ENCODE results near the gene UPK2.

UPK2 gene

DNA sequence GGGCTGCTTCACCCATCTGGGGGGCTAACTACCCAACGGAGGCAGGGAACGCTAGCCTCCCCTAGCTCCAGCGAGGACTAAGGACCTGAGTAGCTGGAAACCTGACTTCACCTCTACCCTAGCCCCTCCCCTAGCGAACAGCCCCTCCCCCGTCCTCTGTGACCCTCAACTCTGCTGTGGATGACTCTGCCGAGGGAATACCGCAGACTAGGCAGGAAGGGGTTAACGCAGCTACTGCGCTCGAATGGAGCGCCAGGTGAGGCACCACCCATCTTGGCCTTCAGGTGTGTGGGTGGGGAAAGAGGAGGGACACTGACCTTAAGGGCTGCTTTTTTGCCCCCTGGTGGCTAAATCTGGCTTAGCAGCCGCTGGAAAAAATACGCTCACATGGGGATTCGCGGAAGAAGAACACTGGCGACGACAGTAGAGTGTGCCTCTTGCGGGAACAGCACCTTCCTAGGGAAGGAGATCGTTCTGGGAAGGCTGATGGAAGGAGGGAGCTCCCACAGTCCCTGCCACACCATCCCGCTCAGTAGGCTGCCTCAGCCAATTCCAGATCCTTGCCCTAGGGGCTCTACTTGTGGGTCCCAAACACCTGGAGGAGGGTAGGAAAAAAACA lies 25.9 kb upstream of the UPK2 start (continued):
- TF ChIP-seq, protein P1, sequence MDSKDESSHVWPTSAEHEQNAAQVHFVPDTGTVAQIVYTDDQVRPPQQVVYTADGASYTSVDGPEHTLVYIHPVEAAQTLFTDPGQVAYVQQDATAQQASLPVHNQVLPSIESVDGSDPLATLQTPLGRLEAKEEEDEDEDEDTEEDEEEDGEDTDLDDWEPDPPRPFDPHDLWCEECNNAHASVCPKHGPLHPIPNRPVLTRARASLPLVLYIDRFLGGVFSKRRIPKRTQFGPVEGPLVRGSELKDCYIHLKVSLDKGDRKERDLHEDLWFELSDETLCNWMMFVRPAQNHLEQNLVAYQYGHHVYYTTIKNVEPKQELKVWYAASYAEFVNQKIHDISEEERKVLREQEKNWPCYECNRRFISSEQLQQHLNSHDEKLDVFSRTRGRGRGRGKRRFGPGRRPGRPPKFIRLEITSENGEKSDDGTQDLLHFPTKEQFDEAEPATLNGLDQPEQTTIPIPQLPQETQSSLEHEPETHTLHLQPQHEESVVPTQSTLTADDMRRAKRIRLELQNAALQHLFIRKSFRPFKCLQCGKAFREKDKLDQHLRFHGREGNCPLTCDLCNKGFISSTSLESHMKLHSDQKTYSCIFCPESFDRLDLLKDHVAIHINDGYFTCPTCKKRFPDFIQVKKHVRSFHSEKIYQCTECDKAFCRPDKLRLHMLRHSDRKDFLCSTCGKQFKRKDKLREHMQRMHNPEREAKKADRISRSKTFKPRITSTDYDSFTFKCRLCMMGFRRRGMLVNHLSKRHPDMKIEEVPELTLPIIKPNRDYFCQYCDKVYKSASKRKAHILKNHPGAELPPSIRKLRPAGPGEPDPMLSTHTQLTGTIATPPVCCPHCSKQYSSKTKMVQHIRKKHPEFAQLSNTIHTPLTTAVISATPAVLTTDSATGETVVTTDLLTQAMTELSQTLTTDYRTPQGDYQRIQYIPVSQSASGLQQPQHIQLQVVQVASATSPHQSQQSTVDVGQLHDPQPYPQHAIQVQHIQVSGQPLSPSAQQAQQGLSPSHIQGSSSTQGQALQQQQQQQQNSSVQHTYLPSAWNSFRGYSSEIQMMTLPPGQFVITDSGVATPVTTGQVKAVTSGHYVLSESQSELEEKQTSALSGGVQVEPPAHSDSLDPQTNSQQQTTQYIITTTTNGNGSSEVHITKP (tag by site-specific recombination; IDR thresholded peaks at IDR 0.05) = no peak
- no peak for TF ChIP-seq ZNF10 (tag by site-specific recombination; IDR thresholded peaks at IDR 0.05)
- TF ChIP-seq, protein P2, sequence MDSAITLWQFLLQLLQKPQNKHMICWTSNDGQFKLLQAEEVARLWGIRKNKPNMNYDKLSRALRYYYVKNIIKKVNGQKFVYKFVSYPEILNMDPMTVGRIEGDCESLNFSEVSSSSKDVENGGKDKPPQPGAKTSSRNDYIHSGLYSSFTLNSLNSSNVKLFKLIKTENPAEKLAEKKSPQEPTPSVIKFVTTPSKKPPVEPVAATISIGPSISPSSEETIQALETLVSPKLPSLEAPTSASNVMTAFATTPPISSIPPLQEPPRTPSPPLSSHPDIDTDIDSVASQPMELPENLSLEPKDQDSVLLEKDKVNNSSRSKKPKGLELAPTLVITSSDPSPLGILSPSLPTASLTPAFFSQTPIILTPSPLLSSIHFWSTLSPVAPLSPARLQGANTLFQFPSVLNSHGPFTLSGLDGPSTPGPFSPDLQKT (IDR thresholded peaks at IDR 0.05; ENCODE audit: borderline replicate concordance, low read depth, low read length) = no peak
- TF ChIP-seq SP3 (tag by site-specific recombination; IDR thresholded peaks at IDR 0.05) = peak; percentile 93
- TF ChIP-seq ZNF404 (tag by site-specific recombination; IDR thresholded peaks at IDR 0.05) = no peak
- no peak for TF ChIP-seq SCRT2 (tag by site-specific recombination; IDR thresholded peaks at IDR 0.05)
- TF ChIP-seq, protein P3, sequence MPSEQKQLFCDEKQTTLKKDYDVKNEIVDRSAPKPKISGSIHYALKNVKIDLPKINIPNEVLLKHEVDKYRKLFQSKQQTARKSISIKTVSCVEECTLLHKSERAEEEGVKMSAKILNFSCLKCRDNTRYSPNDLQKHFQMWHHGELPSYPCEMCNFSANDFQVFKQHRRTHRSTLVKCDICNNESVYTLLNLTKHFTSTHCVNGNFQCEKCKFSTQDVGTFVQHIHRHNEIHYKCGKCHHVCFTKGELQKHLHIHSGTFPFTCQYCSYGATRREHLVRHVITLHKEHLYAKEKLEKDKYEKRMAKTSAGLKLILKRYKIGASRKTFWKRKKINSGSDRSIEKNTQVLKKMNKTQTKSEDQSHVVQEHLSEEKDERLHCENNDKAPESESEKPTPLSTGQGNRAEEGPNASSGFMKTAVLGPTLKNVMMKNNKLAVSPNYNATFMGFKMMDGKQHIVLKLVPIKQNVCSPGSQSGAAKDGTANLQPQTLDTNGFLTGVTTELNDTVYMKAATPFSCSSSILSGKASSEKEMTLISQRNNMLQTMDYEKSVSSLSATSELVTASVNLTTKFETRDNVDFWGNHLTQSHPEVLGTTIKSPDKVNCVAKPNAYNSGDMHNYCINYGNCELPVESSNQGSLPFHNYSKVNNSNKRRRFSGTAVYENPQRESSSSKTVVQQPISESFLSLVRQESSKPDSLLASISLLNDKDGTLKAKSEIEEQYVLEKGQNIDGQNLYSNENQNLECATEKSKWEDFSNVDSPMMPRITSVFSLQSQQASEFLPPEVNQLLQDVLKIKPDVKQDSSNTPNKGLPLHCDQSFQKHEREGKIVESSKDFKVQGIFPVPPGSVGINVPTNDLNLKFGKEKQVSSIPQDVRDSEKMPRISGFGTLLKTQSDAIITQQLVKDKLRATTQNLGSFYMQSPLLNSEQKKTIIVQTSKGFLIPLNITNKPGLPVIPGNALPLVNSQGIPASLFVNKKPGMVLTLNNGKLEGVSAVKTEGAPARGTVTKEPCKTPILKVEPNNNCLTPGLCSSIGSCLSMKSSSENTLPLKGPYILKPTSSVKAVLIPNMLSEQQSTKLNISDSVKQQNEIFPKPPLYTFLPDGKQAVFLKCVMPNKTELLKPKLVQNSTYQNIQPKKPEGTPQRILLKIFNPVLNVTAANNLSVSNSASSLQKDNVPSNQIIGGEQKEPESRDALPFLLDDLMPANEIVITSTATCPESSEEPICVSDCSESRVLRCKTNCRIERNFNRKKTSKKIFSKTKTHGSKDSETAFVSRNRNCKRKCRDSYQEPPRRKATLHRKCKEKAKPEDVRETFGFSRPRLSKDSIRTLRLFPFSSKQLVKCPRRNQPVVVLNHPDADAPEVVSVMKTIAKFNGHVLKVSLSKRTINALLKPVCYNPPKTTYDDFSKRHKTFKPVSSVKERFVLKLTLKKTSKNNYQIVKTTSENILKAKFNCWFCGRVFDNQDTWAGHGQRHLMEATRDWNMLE (tag by site-specific recombination; conservative IDR thresholded peaks at IDR 0.05; ENCODE audit: low read depth) = no peak
- TF ChIP-seq ZBTB8A (tag by site-specific recombination; IDR thresholded peaks at IDR 0.05) = no peak
- TF ChIP-seq, protein P4, sequence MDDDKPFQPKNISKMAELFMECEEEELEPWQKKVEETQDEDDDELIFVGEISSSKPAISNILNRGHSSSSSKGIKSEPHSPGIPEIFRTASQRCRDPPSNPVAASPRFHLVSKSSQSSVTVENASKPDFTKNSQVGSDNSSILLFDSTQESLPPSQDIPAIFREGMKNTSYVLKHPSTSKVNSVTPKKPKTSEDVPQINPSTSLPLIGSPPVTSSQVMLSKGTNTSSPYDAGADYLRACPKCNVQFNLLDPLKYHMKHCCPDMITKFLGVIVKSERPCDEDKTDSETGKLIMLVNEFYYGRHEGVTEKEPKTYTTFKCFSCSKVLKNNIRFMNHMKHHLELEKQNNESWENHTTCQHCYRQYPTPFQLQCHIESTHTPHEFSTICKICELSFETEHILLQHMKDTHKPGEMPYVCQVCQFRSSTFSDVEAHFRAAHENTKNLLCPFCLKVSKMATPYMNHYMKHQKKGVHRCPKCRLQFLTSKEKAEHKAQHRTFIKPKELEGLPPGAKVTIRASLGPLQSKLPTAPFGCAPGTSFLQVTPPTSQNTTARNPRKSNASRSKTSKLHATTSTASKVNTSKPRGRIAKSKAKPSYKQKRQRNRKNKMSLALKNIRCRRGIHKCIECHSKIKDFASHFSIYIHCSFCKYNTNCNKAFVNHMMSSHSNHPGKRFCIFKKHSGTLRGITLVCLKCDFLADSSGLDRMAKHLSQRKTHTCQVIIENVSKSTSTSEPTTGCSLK (tag by site-specific recombination; IDR thresholded peaks at IDR 0.05) = no peak
- TF ChIP-seq ZNF624 (tag by site-specific recombination; IDR thresholded peaks at IDR 0.05) = no peak
- no peak for TF ChIP-seq ZNF311 (tag by site-specific recombination; IDR thresholded peaks at IDR 0.05; ENCODE audit: borderline replicate concordance)
- no peak for TF ChIP-seq ZNF133 (tag by site-specific recombination; IDR thresholded peaks at IDR 0.05)
- TF ChIP-seq ZNF473 (tag by site-specific recombination; IDR thresholded peaks at IDR 0.05) = no peak
- TF ChIP-seq KLF1 (tag by site-specific recombination; IDR thresholded peaks at IDR 0.05) = 0 out of 2 replicates have a peak, but pooled peaks have one; percentile 8
- TF ChIP-seq ZNF221 (tag by site-specific recombination; IDR thresholded peaks at IDR 0.05; ENCODE audit: borderline replicate concordance) = no peak
- TF ChIP-seq HOXA7 (CRISPR knock-in tag; IDR thresholded peaks at IDR 0.05; ENCODE audit: borderline replicate concordance) = no peak
- no peak for TF ChIP-seq ZNF776 (tag by site-specific recombination; IDR thresholded peaks at IDR 0.05; ENCODE audit: borderline replicate concordance)
- no peak for TF ChIP-seq ZNF184 (tag by site-specific recombination; IDR thresholded peaks at IDR 0.05)

Measured in HEK293 (cell line).